ENCODE measurements around the gene LONP2. TPM values are rescaled to one million over a fixed set of nuclear protein-coding genes. Genes with fewer than 3 reads are reported as not detected.

Gene LONP2
- total and polyA plus RNA-seq, 2 of the 13 experiments (the other 11 are each of a cell fraction or from before 2014, with no cell fraction given) = 39.2 to 63.3 TPM

- Histone ChIP-seq H3K9ac (ENCODE audit: insufficient read depth, low read depth, low read length) (no peak overlapping the region), H3K9me3 (ENCODE audit: low read length) (no peaks in the 10 kb centered on the region), H2AFZ (ENCODE audit: low read length) (no peak overlapping the region), H3K79me2 (ENCODE audit: insufficient read depth, low read length) (no peaks in the 10 kb centered on the region), H3K4me3 (replicated peaks in 1 of 3; ENCODE audit: insufficient read depth in 1 of 3, low read depth in 2 of 3, low read length in 3 of 3) (no peak overlapping the region), H3K27me3 (ENCODE audit: control insufficient read depth in 1 of 2, insufficient read depth in 2 of 2, low read length in 2 of 2) (no peaks in the 10 kb centered on the region), H3K36me3 (replicated peaks in 1 of 2; ENCODE audit: control insufficient read depth in 1 of 2, insufficient read depth in 2 of 2, low read length in 2 of 2) (peaks cover 4 to 48% of the 10 kb centered on the region in 2 experiments), H3K27ac (ENCODE audit: extremely low read length, insufficient read depth, low read length) (no peak overlapping the region), H3K4me2 (ENCODE audit: low read depth, low read length) (no peak overlapping the region), H4K20me1 (ENCODE audit: insufficient read depth, low read length) (no peaks in the 10 kb centered on the region), H3K4me1 (ENCODE audit: insufficient read depth, low read length) (peaks cover 10% of the 10 kb centered on the region)
- ChIA-PET CTCF (ENCODE audit: low intra/inter-chr PET ratio, low total read pairs) (no interaction called here), POLR2A (no interaction called here)
- intact Hi-C loops (cut with micrococcal nuclease; ENCODE audit: unreplicated experiment) (no loop called here), in situ Hi-C loops (cut with HindIII; ENCODE audit: extremely low pct_ligation_motif_present, low pct_unique_long_range_greater_than_20kb) (no loop called here)
- no TSS peak for BruUV-seq (replicated peaks)
- no peak for FAIRE-seq
- DNase-seq (ENCODE audit: low spot score) = no peak
- WGBS (ENCODE audit: low lambda C conversion rate) = 94% methylated on average over 2 of the region's 2 CpGs
- ATAC-seq = no peak
- no peak for TF ChIP-seq ZBTB21 (CRISPR knock-in tag; IDR thresholded peaks at IDR 0.05)
- TF ChIP-seq RELA (CRISPR knock-in tag; IDR thresholded peaks at IDR 0.05) = no peak
- TF ChIP-seq SOX13 (IDR thresholded peaks at IDR 0.05) = no peak
- no peak for TF ChIP-seq SOX13 (CRISPR knock-in tag; conservative IDR thresholded peaks at IDR 0.05 in 1 of 2, IDR thresholded peaks at IDR 0.05 in 1 of 2)
- TF ChIP-seq ARNT2 (CRISPR knock-in tag; IDR thresholded peaks at IDR 0.05; ENCODE audit: low read depth) = no peak
- no peak for TF ChIP-seq BCLAF1 (IDR thresholded peaks at IDR 0.05)
- TF ChIP-seq ZNF839 (CRISPR knock-in tag; IDR thresholded peaks at IDR 0.05; ENCODE audit: borderline replicate concordance) = no peak
- TF ChIP-seq MEIS1 (CRISPR knock-in tag; IDR thresholded peaks at IDR 0.05; ENCODE audit: borderline replicate concordance) = no peak
- no peak for TF ChIP-seq ISX (CRISPR knock-in tag; conservative IDR thresholded peaks at IDR 0.05)
- TF ChIP-seq ISL2 (CRISPR knock-in tag; IDR thresholded peaks at IDR 0.05) = no peak
- TF ChIP-seq MNT (IDR thresholded peaks at IDR 0.05) = no peak
- no peak for TF ChIP-seq SRF (IDR thresholded peaks at IDR 0.05; ENCODE audit: low read depth, low read length)
- no peak for TF ChIP-seq HNF4G (IDR thresholded peaks at IDR 0.05; ENCODE audit: borderline replicate concordance, low read depth, low read length)
- no peak for TF ChIP-seq HNF4G (CRISPR knock-in tag; IDR thresholded peaks at IDR 0.05; ENCODE audit: borderline replicate concordance, low read depth)
- no peak for TF ChIP-seq SOX5 (CRISPR knock-in tag; IDR thresholded peaks at IDR 0.05; ENCODE audit: borderline replicate concordance)
- TF ChIP-seq TFDP1 (CRISPR knock-in tag; IDR thresholded peaks at IDR 0.05; ENCODE audit: borderline replicate concordance) = no peak
- no peak for TF ChIP-seq SMAD3 (CRISPR knock-in tag; IDR thresholded peaks at IDR 0.05)
- TF ChIP-seq TOE1 (CRISPR knock-in tag; IDR thresholded peaks at IDR 0.05) = no peak
- no peak for TF ChIP-seq MLX (CRISPR knock-in tag; IDR thresholded peaks at IDR 0.05)
These were observed 36.4 kb downstream of the LONP2 start for GRCh38 chr16:48280546-48280945.
